ENCODE results near the gene MESD. TPM values are rescaled to one million over a fixed set of nuclear protein-coding genes. Genes with fewer than 3 reads are reported as not detected.

The MESD gene
- total RNA-seq, 1 donor from 2014 or later, result 13.5 TPM

GRCh38 chr15:80953001-80953952 is 36.3 kb downstream of the MESD start:
- TF ChIP-seq CTCF (IDR thresholded peaks at IDR 0.05; ENCODE audit: borderline replicate concordance), result no peak
- H3K4me1 ChIP-seq, result no peaks in the 10 kb centered on the region
- intact Hi-C loops (cut with micrococcal nuclease), result no loop called here
- no peaks in the 10 kb centered on the region for H3K9me3 ChIP-seq (replicated peaks)
- H3K36me3 ChIP-seq, result peaks cover 43% of the 10 kb centered on the region
- no peaks in the 10 kb centered on the region for H3K27me3 ChIP-seq (ENCODE audit: low read depth)
- no peak overlapping the region for H3K4me3 ChIP-seq
- no peak overlapping the region for H3K27ac ChIP-seq (replicated peaks)
- DNase-seq, result no peak

GRCh38 chr15:80951941-80952340 is 37.7 kb downstream of the MESD start:
- H3K27me3 ChIP-seq (ENCODE audit: low read depth), result no peaks in the 10 kb centered on the region
- H3K4me3 ChIP-seq, result no peak overlapping the region
- no peaks in the 10 kb centered on the region for H3K9me3 ChIP-seq (replicated peaks)
- peaks cover 56% of the 10 kb centered on the region for H3K36me3 ChIP-seq
- TF ChIP-seq CTCF (IDR thresholded peaks at IDR 0.05; ENCODE audit: borderline replicate concordance), result no peak
- no peaks in the 10 kb centered on the region for H3K4me1 ChIP-seq
- intact Hi-C loops (cut with micrococcal nuclease), result no loop called here
- no peak for DNase-seq
- H3K27ac ChIP-seq (replicated peaks), result no peak overlapping the region

- H3K4me1 ChIP-seq, result no peaks in the 10 kb centered on the region
- H3K4me3 ChIP-seq, result no peak overlapping the region
- intact Hi-C loops (cut with micrococcal nuclease), result no loop called here
- H3K27ac ChIP-seq (replicated peaks), result no peak overlapping the region
- H3K9me3 ChIP-seq (replicated peaks), result no peaks in the 10 kb centered on the region
- TF ChIP-seq CTCF (IDR thresholded peaks at IDR 0.05; ENCODE audit: borderline replicate concordance), result no peak
- peaks cover 66% of the 10 kb centered on the region for H3K36me3 ChIP-seq
- DNase-seq, result no peak
- no peaks in the 10 kb centered on the region for H3K27me3 ChIP-seq (ENCODE audit: low read depth)
Measured at GRCh38 chr15:80950291-80951078, 39.1 kb downstream of the MESD start.

- Histone ChIP-seq H3K4me3 (no peak overlapping the region), H3K36me3 (peaks cover 68% of the 10 kb centered on the region), H3K9me3 (replicated peaks) (no peaks in the 10 kb centered on the region), H3K4me1 (no peaks in the 10 kb centered on the region), H3K27ac (replicated peaks) (no peak overlapping the region), H3K27me3 (ENCODE audit: low read depth) (no peaks in the 10 kb centered on the region)
- DNase-seq, result no peak
- intact Hi-C loops (cut with micrococcal nuclease), result no loop called here
- TF ChIP-seq CTCF (IDR thresholded peaks at IDR 0.05; ENCODE audit: borderline replicate concordance), result no peak
Measured at GRCh38 chr15:80949756-80950155, 39.9 kb downstream of the MESD start.

GRCh38 chr15:80948651-80949292 is 40.8 kb downstream of the MESD start:
- Histone ChIP-seq H3K27me3 (ENCODE audit: low read depth) (no peaks in the 10 kb centered on the region), H3K27ac (replicated peaks) (no peak overlapping the region), H3K4me3 (no peak overlapping the region), H3K9me3 (replicated peaks) (no peaks in the 10 kb centered on the region), H3K36me3 (peaks cover 74% of the 10 kb centered on the region), H3K4me1 (no peaks in the 10 kb centered on the region)
- no peak for TF ChIP-seq CTCF (IDR thresholded peaks at IDR 0.05; ENCODE audit: borderline replicate concordance)
- no peak for DNase-seq
- intact Hi-C loops (cut with micrococcal nuclease), result no loop called here
